GM23338 (cell line): ENCODE data around the gene NOLC1. TPM values are rescaled to one million over a fixed set of nuclear protein-coding genes. Genes with fewer than 3 reads are reported as not detected.

ENCODE experiments used
- ATAC-seq: fragments of 200-7000 bp; cut with Tn5 transposase; 3 replicates; pipeline ENCODE4 v1.9.1; 2020
- DNase-seq: peaks from one replicate; pipeline ENCODE4 v3.0.0-alpha.2; 2015; ENCODE audit warnings: low spot score
- H2AFZ ChIP-seq: fragments of 200-600 bp; sonication (generic); 2 replicates; pipeline ENCODE4 v1.8.0; 2016; ENCODE audit warnings: antibody characterized with exemption, mild to moderate bottlenecking, moderate library complexity
- H3F3A ChIP-seq: fragments of 200-600 bp; sonication (generic); replicated peaks from 2 replicates; pipeline ENCODE4 v1.8.0; 2017; ENCODE audit warnings: antibody characterized with exemption, mixed run types, low read depth
- H3K27ac ChIP-seq: fragments of 200-600 bp; sonication (generic); 2 replicates; pipeline ENCODE4 v1.6.1; 2016; ENCODE audit warnings: low read depth
- H3K27me3 ChIP-seq: fragments of 200-600 bp; sonication (generic); 2 replicates; pipeline ENCODE4 v1.8.0; 2016; ENCODE audit warnings: mild to moderate bottlenecking, mixed run types, moderate library complexity; ENCODE audit not compliant: insufficient read depth
- H3K36me3 ChIP-seq: fragments of 200-600 bp; sonication (generic); 2 replicates; pipeline ENCODE4 v1.8.0; 2016; ENCODE audit warnings: mild to moderate bottlenecking; ENCODE audit not compliant: insufficient read depth
- H3K4me1 ChIP-seq: fragments of 200-600 bp; sonication (generic); 2 replicates; pipeline ENCODE4 v1.8.0; 2016; ENCODE audit warnings: mild to moderate bottlenecking, moderate library complexity; ENCODE audit not compliant: insufficient read depth
- H3K4me2 ChIP-seq: fragments of 200-600 bp; sonication (generic); 2 replicates; pipeline ENCODE4 v1.7.1; 2017; ENCODE audit warnings: mixed run types
- H3K4me3 ChIP-seq: fragments of 200-600 bp; sonication (generic); 2 replicates; pipeline ENCODE4 v1.6.1; 2016; ENCODE audit warnings: mixed run types
- H3K79me2 ChIP-seq: fragments of 200-600 bp; sonication (generic); replicated peaks from 2 replicates; pipeline ENCODE4 v1.8.0; 2017; ENCODE audit warnings: mild to moderate bottlenecking; ENCODE audit not compliant: insufficient read depth
- H3K9me2 ChIP-seq: fragments of 200-600 bp; sonication (generic); 2 replicates; pipeline ENCODE4 v1.8.0; 2017; ENCODE audit not compliant: insufficient read depth
- H4K20me1 ChIP-seq: fragments of 200-600 bp; sonication (generic); replicated peaks from 2 replicates; pipeline ENCODE4 v1.8.0; 2017; ENCODE audit warnings: mild to moderate bottlenecking; ENCODE audit not compliant: insufficient read depth
- H3K27ac Mint-ChIP-seq: 2 replicates; pipeline ENCODE4 v1.8.0; 2020; ENCODE audit warnings: inconsistent platforms, mild to moderate bottlenecking, moderate library complexity, mixed read lengths
- H3K27me3 Mint-ChIP-seq: 3 replicates; pipeline ENCODE4 v1.8.0; 2022; ENCODE audit warnings: low read depth, mild to moderate bottlenecking, moderate library complexity, mixed read lengths, inconsistent platforms; ENCODE audit not compliant: insufficient read depth, poor library complexity
- H3K36me3 Mint-ChIP-seq: 3 replicates; pipeline ENCODE4 v1.8.0; 2021; ENCODE audit warnings: low read depth, mild to moderate bottlenecking, inconsistent platforms, moderate library complexity, mixed read lengths
- H3K4me1 Mint-ChIP-seq: 3 replicates; pipeline ENCODE4 v1.8.0; 2020; ENCODE audit warnings: mild to moderate bottlenecking, inconsistent platforms, mixed read lengths
- H3K4me3 Mint-ChIP-seq: 3 replicates; pipeline ENCODE4 v1.8.0; 2021; ENCODE audit warnings: moderate library complexity, mild to moderate bottlenecking, inconsistent platforms, mixed read lengths
- H3K9me3 Mint-ChIP-seq: 3 replicates; pipeline ENCODE4 v1.8.0; 2020; ENCODE audit warnings: moderate library complexity, mild to moderate bottlenecking, inconsistent platforms, mixed read lengths
- CREB1 ChIP-seq: fragments of 250-450 bp; sonication (Bioruptor Pico); IDR thresholded peaks from 2 replicates; pipeline ENCODE4 v1.5.0; 2020; ENCODE audit warnings: low read depth, mild to moderate bottlenecking, moderate library complexity
- EZH2 ChIP-seq: fragments of 200-600 bp; sonication (generic); IDR thresholded peaks from one replicate; pipeline ENCODE4 v1.8.0; 2017; ENCODE audit warnings: antibody characterized with exemption, mild to moderate bottlenecking, low read depth; ENCODE audit not compliant: unreplicated experiment
- EZH2phosphoT487 ChIP-seq: fragments of 200-600 bp; sonication (generic); IDR thresholded peaks from one replicate; pipeline ENCODE4 v1.8.1; 2018; ENCODE audit warnings: antibody characterized with exemption; ENCODE audit not compliant: unreplicated experiment
- JUNB ChIP-seq: IDR thresholded peaks from one replicate; pipeline ENCODE4 v1.6.1; 2016; ENCODE audit warnings: antibody characterized with exemption; ENCODE audit not compliant: unreplicated experiment
- NANOG ChIP-seq: IDR thresholded peaks from 2 replicates; pipeline ENCODE4 v1.6.1; 2016; ENCODE audit warnings: antibody characterized with exemption, borderline replicate concordance
- POLR2AphosphoS5 ChIP-seq: IDR thresholded peaks from 2 replicates; pipeline ENCODE4 v1.6.1; 2016; ENCODE audit warnings: antibody characterized with exemption, low read depth
- REST ChIP-seq: IDR thresholded peaks from one replicate; pipeline ENCODE4 v1.6.1; 2018; ENCODE audit warnings: antibody characterized with exemption; ENCODE audit not compliant: unreplicated experiment
- STAT1 ChIP-seq: IDR thresholded peaks from one replicate; pipeline ENCODE4 v1.6.1; 2016; ENCODE audit warnings: antibody characterized with exemption; ENCODE audit not compliant: unreplicated experiment
- ZNF114 ChIP-seq: fragments of 250-450 bp; sonication (Bioruptor Pico); IDR thresholded peaks from 2 replicates; pipeline ENCODE4 v1.5.0; 2020; ENCODE audit warnings: mild to moderate bottlenecking, moderate library complexity
- ZNF331 ChIP-seq: fragments of 250-450 bp; sonication (Bioruptor Pico); IDR thresholded peaks from 2 replicates; pipeline ENCODE4 v1.5.0; 2020; ENCODE audit warnings: low read depth, mild to moderate bottlenecking, moderate library complexity
- ZNF462 ChIP-seq: fragments of 250-450 bp; sonication (Bioruptor Pico); IDR thresholded peaks from 2 replicates; pipeline ENCODE4 v1.5.0; 2020; ENCODE audit warnings: mild to moderate bottlenecking, moderate library complexity
- polyA plus RNA-seq: library from polyadenylated mRNA; unstranded; fragments of >200 nt; fragmentation: Nextera tagmentation; extraction: Ambion mirVana; gene quantifications from 2 replicates; pipeline ENCODE4 v1.2.1, GENCODE V29; 2016
- total RNA-seq: library from RNA; depleted of rRNA; stranded (reverse); fragments of >200 nt; shearing (Covaris generic); gene quantifications from 2 replicates; pipeline ENCODE4 v1.2.3, GENCODE V29; 2014
- TF ChIP-seq, protein P1 (sequence below): IDR thresholded peaks from 2 replicates; pipeline ENCODE4 v1.6.1; 2016; ENCODE audit warnings: antibody characterized with exemption
- TF ChIP-seq, protein P2 (sequence below), 2 experiments: fragments of 200-600 bp in 1 of 2; sonication (generic) in 1 of 2; conservative IDR thresholded peaks; 2 replicates each; pipeline versions ENCODE4 v1.5.1 to v1.6.1; 2016 to 2017; ENCODE audit warnings: antibody characterized with exemption in 2 of 2, low read depth in 2 of 2, mild to moderate bottlenecking in 2 of 2, moderate library complexity in 1 of 2

NOLC1 gene
- total and polyA plus RNA-seq, 2 experiments from 2014 or later = 126 to 178 TPM

- H3F3A ChIP-seq = peaks cover 11% of the 10 kb centered on the region; the same call in 1 of the 2 replicates
- DNase-seq (no peak), ATAC-seq (no peak)
- H3K79me2 ChIP-seq = peaks cover 83% of the 10 kb centered on the region
- H3K4me2 ChIP-seq = no peak overlapping the region
- Mint-ChIP-seq H3K4me1 (peaks cover 7% of the 10 kb centered on the region), H3K36me3 (peaks cover 85% of the 10 kb centered on the region), H3K9me3 (no peaks in the 10 kb centered on the region), H3K27me3 (peaks cover 18% of the 10 kb centered on the region), H3K4me3 (no peak overlapping the region), H3K27ac (no peak overlapping the region)
- no peak overlapping the region for H3K27ac ChIP-seq
- H2AFZ ChIP-seq = no peak overlapping the region
- no peaks in the 10 kb centered on the region for H3K27me3 ChIP-seq
- no peaks in the 10 kb centered on the region for H3K9me2 ChIP-seq
- H3K36me3 ChIP-seq = peaks cover 54% of the 10 kb centered on the region
- peaks cover 6% of the 10 kb centered on the region; the same call in 1 of the 2 replicates for H3K4me1 ChIP-seq
- H3K4me3 ChIP-seq = no peak overlapping the region
- no peak for TF ChIP-seq ZNF462
- TF ChIP-seq ZNF114 (CRISPR knock-in tag) = no peak
- no peak for TF ChIP-seq EZH2phosphoT487
- no peak for TF ChIP-seq JUNB
- no peak for TF ChIP-seq ZNF331
- TF ChIP-seq POLR2AphosphoS5 = no peak
- TF ChIP-seq CREB1 = no peak
- TF ChIP-seq, protein P1, sequence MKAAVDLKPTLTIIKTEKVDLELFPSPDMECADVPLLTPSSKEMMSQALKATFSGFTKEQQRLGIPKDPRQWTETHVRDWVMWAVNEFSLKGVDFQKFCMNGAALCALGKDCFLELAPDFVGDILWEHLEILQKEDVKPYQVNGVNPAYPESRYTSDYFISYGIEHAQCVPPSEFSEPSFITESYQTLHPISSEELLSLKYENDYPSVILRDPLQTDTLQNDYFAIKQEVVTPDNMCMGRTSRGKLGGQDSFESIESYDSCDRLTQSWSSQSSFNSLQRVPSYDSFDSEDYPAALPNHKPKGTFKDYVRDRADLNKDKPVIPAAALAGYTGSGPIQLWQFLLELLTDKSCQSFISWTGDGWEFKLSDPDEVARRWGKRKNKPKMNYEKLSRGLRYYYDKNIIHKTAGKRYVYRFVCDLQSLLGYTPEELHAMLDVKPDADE = no peak
- TF ChIP-seq NANOG = no peak
- no peak for TF ChIP-seq STAT1
- TF ChIP-seq EZH2 = no peak
- TF ChIP-seq, protein P2, sequence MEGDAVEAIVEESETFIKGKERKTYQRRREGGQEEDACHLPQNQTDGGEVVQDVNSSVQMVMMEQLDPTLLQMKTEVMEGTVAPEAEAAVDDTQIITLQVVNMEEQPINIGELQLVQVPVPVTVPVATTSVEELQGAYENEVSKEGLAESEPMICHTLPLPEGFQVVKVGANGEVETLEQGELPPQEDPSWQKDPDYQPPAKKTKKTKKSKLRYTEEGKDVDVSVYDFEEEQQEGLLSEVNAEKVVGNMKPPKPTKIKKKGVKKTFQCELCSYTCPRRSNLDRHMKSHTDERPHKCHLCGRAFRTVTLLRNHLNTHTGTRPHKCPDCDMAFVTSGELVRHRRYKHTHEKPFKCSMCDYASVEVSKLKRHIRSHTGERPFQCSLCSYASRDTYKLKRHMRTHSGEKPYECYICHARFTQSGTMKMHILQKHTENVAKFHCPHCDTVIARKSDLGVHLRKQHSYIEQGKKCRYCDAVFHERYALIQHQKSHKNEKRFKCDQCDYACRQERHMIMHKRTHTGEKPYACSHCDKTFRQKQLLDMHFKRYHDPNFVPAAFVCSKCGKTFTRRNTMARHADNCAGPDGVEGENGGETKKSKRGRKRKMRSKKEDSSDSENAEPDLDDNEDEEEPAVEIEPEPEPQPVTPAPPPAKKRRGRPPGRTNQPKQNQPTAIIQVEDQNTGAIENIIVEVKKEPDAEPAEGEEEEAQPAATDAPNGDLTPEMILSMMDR (conservative IDR thresholded peaks at IDR 0.05; ENCODE audit: low read depth in 2 of 2) = no peak
- TF ChIP-seq REST = no peak
- peaks cover 78% of the 10 kb centered on the region for H4K20me1 ChIP-seq
Observed at GRCh38 chr10:102140913-102141540, 11.2 kb upstream of the NOLC1 start.
